CD8-positive, alpha-beta memory T cell (primary cell): ENCODE data around the gene PLEKHA1. TPM values are rescaled to one million over a fixed set of nuclear protein-coding genes. Genes with fewer than 3 reads are reported as not detected.

ENCODE experiments used
- CTCF ChIA-PET: fragments of 350-600 bp; sonication (Branson Sonifier 250); formaldehyde crosslinking; loops from one replicate; lab custom pipeline; 2021; ENCODE audit warnings: antibody characterized with exemption; lab: Charles Lee
- POLR2A ChIA-PET: fragments of 350-600 bp; sonication (Branson Sonifier 250); formaldehyde crosslinking; loops from one replicate; lab custom pipeline; 2021; ENCODE audit warnings: antibody characterized with exemption; lab: Charles Lee
- DNase-seq, 5 donors: peaks; one replicate each; pipeline versions ENCODE4 v3.0.0 to v3.0.0-alpha.2; 2020 to 2022; ENCODE audit warnings: mixed read lengths in 1 of 5
- H3K27ac ChIP-seq: one replicate; pipeline ENCODE4 v1.7.0; 2013; ENCODE audit warnings: low read depth, mild to moderate bottlenecking, low read length, moderate library complexity
- H3K27me3 ChIP-seq: 2 replicates; pipeline ENCODE4 v1.7.0; 2013; ENCODE audit warnings: low read length, mild to moderate bottlenecking; ENCODE audit not compliant: insufficient read depth, poor library complexity, severe bottlenecking
- H3K36me3 ChIP-seq: 2 replicates; pipeline ENCODE4 v1.7.0; 2013; ENCODE audit warnings: mild to moderate bottlenecking, low read length, moderate library complexity; ENCODE audit not compliant: insufficient read depth
- H3K4me1 ChIP-seq: 2 replicates; pipeline ENCODE4 v1.7.0; 2013; ENCODE audit warnings: mild to moderate bottlenecking, low read length, moderate library complexity; ENCODE audit not compliant: insufficient read depth
- H3K4me3 ChIP-seq: 2 replicates; pipeline ENCODE4 v1.7.0; 2013; ENCODE audit warnings: mild to moderate bottlenecking, low read length
- H3K9me3 ChIP-seq: 2 replicates; pipeline ENCODE4 v1.7.0; 2013; ENCODE audit warnings: mild to moderate bottlenecking, low read length
- H3K27ac Mint-ChIP-seq, 8 donors: one replicate each; pipeline ENCODE4 v1.8.0; 2020 to 2021; ENCODE audit warnings: mixed read lengths in 8 of 8, mild to moderate bottlenecking in 6 of 8, inconsistent platforms in 3 of 8, moderate library complexity in 3 of 8
- H3K27me3 Mint-ChIP-seq, 2 donors: one replicate each; pipeline ENCODE4 v1.8.0; 2020 to 2021; ENCODE audit warnings: mixed read lengths in 2 of 2, mild to moderate bottlenecking in 1 of 2, moderate library complexity in 1 of 2
- H3K36me3 Mint-ChIP-seq, 3 donors: one replicate each; pipeline ENCODE4 v1.8.0; 2020 to 2021; ENCODE audit warnings: mixed read lengths in 3 of 3, inconsistent platforms in 1 of 3, mild to moderate bottlenecking in 1 of 3
- H3K4me1 Mint-ChIP-seq, 3 donors: one replicate each; pipeline ENCODE4 v1.8.0; 2020 to 2021; ENCODE audit warnings: mixed read lengths in 3 of 3, inconsistent platforms in 1 of 3, mild to moderate bottlenecking in 1 of 3
- H3K4me3 Mint-ChIP-seq, 7 donors: one replicate each; pipeline ENCODE4 v1.8.0; 2020 to 2021; ENCODE audit warnings: mixed read lengths in 7 of 7, mild to moderate bottlenecking in 6 of 7, moderate library complexity in 4 of 7, inconsistent platforms in 2 of 7
- H3K9me3 Mint-ChIP-seq, 5 donors: one replicate each; pipeline ENCODE4 v1.8.0; 2020 to 2022; ENCODE audit warnings: mixed read lengths in 5 of 5, mild to moderate bottlenecking in 3 of 5, moderate library complexity in 2 of 5, inconsistent platforms in 1 of 5
- polyA plus RNA-seq: library from polyadenylated mRNA; unstranded; fragments of 300-500 nt; fragmentation: Illumina TruSeq; gene quantifications from one replicate; pipeline ENCODE4 v1.2.3, GENCODE V29; 2021
- total RNA-seq, 2 experiments: library from RNA; stranded (reverse); gene quantifications; one replicate each; pipeline ENCODE4 v1.2.3, GENCODE V29; 2021

PLEKHA1 gene
- total and polyA plus RNA-seq, 3 experiments from 2014 or later = 14.5 to 101 (median 16.8) TPM

DNA sequence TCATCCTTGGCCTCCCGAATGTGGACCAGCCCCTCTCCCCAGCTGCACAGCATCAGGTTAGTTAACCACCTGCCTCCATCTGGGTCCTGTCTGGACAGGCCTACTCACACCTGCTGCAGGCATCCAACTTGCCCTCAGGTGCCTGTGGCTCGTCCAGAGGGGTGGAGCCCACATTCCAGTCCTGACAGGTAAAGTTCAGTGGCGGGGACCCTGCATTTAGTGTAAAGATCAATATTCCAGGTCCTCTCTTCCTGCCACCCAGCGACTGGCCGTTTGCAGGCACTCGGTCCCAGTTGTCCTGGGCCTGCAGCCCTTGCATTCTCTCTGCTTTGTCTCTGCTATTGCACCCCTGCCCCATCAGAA, 101.8 kb downstream of the PLEKHA1 start:
- Mint-ChIP-seq H3K4me3 (no peak overlapping the region), H3K27me3 (peaks cover 6 to 40% of the 10 kb centered on the region in 2 donors), H3K4me1 (peaks cover 4 to 12% (median 5%) of the 10 kb centered on the region in 3 donors), H3K9me3 (peaks cover 0 to 3% (median 0%) of the 10 kb centered on the region in 5 donors), H3K27ac (no peak overlapping the region), H3K36me3 (peaks cover 0 to under 1% (median 0%) of the 10 kb centered on the region in 3 donors)
- Histone ChIP-seq H3K4me3 (no peak overlapping the region), H3K27ac (no peak overlapping the region), H3K9me3 (no peaks in the 10 kb centered on the region), H3K4me1 (no peaks in the 10 kb centered on the region), H3K27me3 (no peaks in the 10 kb centered on the region), H3K36me3 (no peaks in the 10 kb centered on the region)
- POLR2A ChIA-PET = no interaction called here
- DNase-seq = no peak
- CTCF ChIA-PET = no interaction called here

DNA sequence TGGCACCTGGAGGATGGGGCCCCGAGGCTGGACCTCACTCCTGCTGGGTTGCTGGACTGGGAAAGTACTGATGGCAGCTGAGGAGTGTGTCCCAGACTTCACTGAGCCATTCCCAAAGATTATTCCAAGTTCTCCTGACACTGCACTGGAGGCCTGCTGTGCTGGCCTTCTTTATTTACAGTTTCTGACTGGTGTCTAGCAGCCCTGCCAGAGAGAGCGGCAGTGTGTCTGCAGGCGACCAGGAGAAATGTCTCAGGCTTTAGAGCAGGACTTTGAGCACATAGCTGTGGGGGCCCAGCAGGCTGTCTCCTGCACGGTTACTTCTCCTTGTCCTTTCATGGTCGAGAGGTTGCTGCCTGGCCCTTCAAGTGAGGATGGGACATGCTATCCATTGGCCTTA, 102.9 kb downstream of the PLEKHA1 start:
- Mint-ChIP-seq H3K4me3 (no peak overlapping the region), H3K27ac (no peak overlapping the region), H3K36me3 (peaks cover 0 to 6% (median 0%) of the 10 kb centered on the region in 3 donors), H3K9me3 (peaks cover 0 to 4% (median 3%) of the 10 kb centered on the region in 5 donors), H3K4me1 (peaks cover 4 to 12% (median 5%) of the 10 kb centered on the region in 3 donors), H3K27me3 (peaks cover 4 to 39% of the 10 kb centered on the region in 2 donors)
- POLR2A ChIA-PET = no interaction called here
- no peak for DNase-seq
- CTCF ChIA-PET = no interaction called here
- Histone ChIP-seq H3K9me3 (no peaks in the 10 kb centered on the region), H3K27me3 (no peaks in the 10 kb centered on the region), H3K4me3 (no peak overlapping the region), H3K27ac (no peak overlapping the region), H3K36me3 (no peaks in the 10 kb centered on the region), H3K4me1 (no peaks in the 10 kb centered on the region)

DNA sequence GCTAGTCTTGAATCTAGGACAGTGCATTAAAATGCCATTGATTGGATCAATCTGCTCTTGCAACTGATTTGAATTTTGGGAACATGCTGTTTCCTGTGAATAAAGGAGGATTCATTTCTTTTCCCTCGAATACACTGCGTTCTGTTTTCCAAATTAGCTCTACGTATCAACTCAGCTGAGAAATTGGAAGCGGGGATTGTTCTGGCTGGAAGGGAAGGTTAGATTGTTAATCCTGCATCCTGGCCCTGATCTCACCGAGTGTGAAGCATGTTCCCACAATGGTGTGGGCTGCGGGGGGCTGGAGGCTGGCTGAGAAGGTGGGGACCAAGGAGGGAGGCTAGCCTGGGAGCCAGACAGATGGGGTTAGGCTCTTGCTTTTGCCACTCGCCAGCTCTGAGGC, 104.5 kb downstream of the PLEKHA1 start:
- H3K27ac Mint-ChIP-seq = peak overlapping the region in 1 of 8 donors; percentile 81
- ChIA-PET CTCF (interaction anchor here (1.2 kb wide), 1 partner anchor 10 kb away, joined by 3 read pairs; no protein-coding TSS in a partner anchor), POLR2A (no interaction called here)
- Histone ChIP-seq H3K4me3 (no peak overlapping the region), H3K27me3 (no peaks in the 10 kb centered on the region), H3K27ac (no peak overlapping the region), H3K4me1 (no peaks in the 10 kb centered on the region), H3K9me3 (no peaks in the 10 kb centered on the region), H3K36me3 (no peaks in the 10 kb centered on the region)
- no peak overlapping the region for H3K4me3 Mint-ChIP-seq
- peaks cover 0 to 4% (median 3%) of the 10 kb centered on the region in 5 donors for H3K9me3 Mint-ChIP-seq
- peaks cover 4 to 9% (median 5%) of the 10 kb centered on the region in 3 donors for H3K4me1 Mint-ChIP-seq
- peaks cover 0 to 6% (median 0%) of the 10 kb centered on the region in 3 donors for H3K36me3 Mint-ChIP-seq
- H3K27me3 Mint-ChIP-seq = peaks cover 4 to 35% of the 10 kb centered on the region in 2 donors
- no peak for DNase-seq

DNA sequence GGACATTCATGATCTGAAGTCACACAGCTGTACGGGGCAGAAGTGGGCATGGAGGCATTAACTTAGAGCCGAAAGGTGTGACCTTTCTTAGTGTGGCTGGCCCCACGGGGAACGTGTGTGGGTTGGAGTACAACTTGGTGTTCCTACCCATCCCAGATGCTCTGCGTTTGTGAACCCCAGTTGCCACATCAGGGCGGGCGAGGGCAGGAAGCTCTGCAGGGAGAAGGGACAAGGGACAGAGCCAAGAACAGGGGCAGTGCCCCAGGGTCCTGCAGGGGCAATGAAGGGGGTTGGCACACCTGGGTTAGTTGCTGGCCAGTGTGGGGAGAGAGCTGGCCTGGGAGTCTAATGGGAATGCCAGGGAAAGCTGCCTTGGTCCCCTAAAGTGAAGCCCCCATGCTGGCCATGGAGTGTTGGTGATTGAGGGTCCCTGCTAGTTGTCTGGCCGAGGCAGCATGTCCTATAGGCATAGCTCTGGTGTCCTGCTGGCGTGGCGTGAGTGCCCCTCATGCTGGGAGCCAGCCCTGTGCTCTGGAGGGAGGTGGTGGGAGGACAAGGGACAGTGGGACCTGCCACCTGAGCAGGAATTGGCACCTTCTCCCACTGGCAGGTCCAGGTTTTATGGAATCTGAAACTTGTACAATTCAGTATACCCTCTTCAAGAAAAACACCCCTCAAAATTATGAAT, 105.8 kb downstream of the PLEKHA1 start:
- no peak overlapping the region for H3K4me3 Mint-ChIP-seq
- Histone ChIP-seq H3K4me3 (no peak overlapping the region), H3K36me3 (no peaks in the 10 kb centered on the region), H3K27ac (no peak overlapping the region), H3K4me1 (no peaks in the 10 kb centered on the region), H3K27me3 (no peaks in the 10 kb centered on the region), H3K9me3 (no peaks in the 10 kb centered on the region)
- H3K4me1 Mint-ChIP-seq = no peaks in the 10 kb centered on the region
- no peak overlapping the region for H3K27ac Mint-ChIP-seq
- H3K27me3 Mint-ChIP-seq = peaks cover 4 to 24% of the 10 kb centered on the region in 2 donors
- no peak for DNase-seq
- ChIA-PET POLR2A (no interaction called here), CTCF (no interaction called here)
- peaks cover 0 to 4% (median 3%) of the 10 kb centered on the region in 5 donors for H3K9me3 Mint-ChIP-seq
- H3K36me3 Mint-ChIP-seq = peaks cover 0 to 6% (median 0%) of the 10 kb centered on the region in 3 donors

DNA sequence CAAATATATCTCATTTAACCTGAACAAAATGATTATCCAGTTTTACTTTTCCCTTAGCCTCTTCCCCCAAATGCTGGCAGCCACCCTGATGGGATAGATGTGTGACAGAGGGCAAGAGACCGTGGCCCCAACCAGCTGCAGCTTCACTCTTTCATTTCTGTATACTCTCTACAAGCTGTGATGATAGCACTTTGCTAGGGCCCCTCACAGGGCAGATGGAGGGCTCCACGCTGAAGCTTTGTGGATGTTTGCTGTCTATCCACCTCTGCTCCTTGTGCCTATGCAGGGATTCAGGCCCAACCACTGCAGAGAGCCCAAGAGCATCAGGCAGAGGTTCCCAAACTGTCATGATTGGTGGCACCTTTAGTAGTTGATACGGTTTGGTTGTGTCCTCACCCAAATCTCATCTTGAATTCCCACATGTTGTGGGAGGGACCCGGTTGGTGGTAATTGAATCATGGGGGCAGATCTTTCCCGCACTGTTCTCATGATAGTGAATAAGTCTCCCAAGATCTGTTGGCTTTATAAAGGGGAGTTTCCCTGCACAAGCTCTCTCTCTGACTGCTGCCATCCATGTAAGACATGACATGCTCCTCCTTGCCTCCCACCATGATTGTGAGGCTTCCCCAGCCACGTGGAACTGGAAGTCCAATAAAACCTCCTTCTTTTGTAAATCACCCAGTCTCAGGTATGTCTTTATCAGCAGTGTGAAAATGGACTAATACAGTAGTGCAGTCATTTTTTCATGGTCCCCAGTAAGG, 107.0 kb downstream of the PLEKHA1 start:
- Mint-ChIP-seq H3K36me3 (peaks cover 0 to 6% (median 0%) of the 10 kb centered on the region in 3 donors), H3K27me3 (peaks cover 8 to 24% of the 10 kb centered on the region in 2 donors), H3K4me3 (no peak overlapping the region), H3K4me1 (no peaks in the 10 kb centered on the region), H3K27ac (no peak overlapping the region), H3K9me3 (peaks cover 0 to 4% (median 3%) of the 10 kb centered on the region in 5 donors)
- CTCF ChIA-PET = no interaction called here
- Histone ChIP-seq H3K36me3 (no peaks in the 10 kb centered on the region), H3K4me1 (no peaks in the 10 kb centered on the region), H3K27ac (no peak overlapping the region), H3K9me3 (no peaks in the 10 kb centered on the region), H3K4me3 (no peak overlapping the region), H3K27me3 (no peaks in the 10 kb centered on the region)
- DNase-seq = no peak
- POLR2A ChIA-PET = no interaction called here

Other genes starting within 250 kb of the PLEKHA1 start
- not detected for gene BTBD16, start 103.4 kb upstream of the PLEKHA1 start, total RNA-seq
- not detected for gene BTBD16, start 103.4 kb upstream of the PLEKHA1 start, polyA plus RNA-seq
- gene ARMS2, start 79.9 kb downstream of the PLEKHA1 start, total RNA-seq = not detected
- not detected for gene ARMS2, start 79.9 kb downstream of the PLEKHA1 start, polyA plus RNA-seq
- under 1 TPM in 1 of 2 experiments, not detected in 1; 0.13 TPM for gene HTRA1, start 86.8 kb downstream of the PLEKHA1 start, total RNA-seq
- 0.56 TPM for gene HTRA1, start 86.8 kb downstream of the PLEKHA1 start, polyA plus RNA-seq
- not detected for gene DMBT1, start 186.0 kb downstream of the PLEKHA1 start, total RNA-seq
- not detected for gene DMBT1, start 186.0 kb downstream of the PLEKHA1 start, polyA plus RNA-seq